Activated CD4-positive, CD25-positive, alpha-beta regulatory T cell treated with anti-CD3 and anti-CD28 coated beads, Interleukin-2, amount 50 U/mL, for 72 hours (primary cell): ENCODE results near the gene VPS26B.
"Not testable (repeated sequence)": the region's sequence is repeated elsewhere in the genome, so short reads cannot be mapped to it uniquely, and the experiment has no call there.

Experiments used
- DNase-seq: peaks from one replicate; pipeline ENCODE4 v3.0.0; 2021

Gene VPS26B

GRCh38 chr11:134233729-134234179, 9.3 kb downstream of the VPS26B start:
- no peak for DNase-seq

GRCh38 chr11:134235399-134235798, 10.9 kb downstream of the VPS26B start:
- no peak for DNase-seq

- no peak for DNase-seq
Measured at GRCh38 chr11:134236834-134237556, 12.5 kb downstream of the VPS26B start.

- no peak for DNase-seq
Measured at GRCh38 chr11:134237557-134237922, 13.1 kb downstream of the VPS26B start.

GRCh38 chr11:134238956-134239355, 14.5 kb downstream of the VPS26B start:
- no peak for DNase-seq

- DNase-seq: no peak
Measured at GRCh38 chr11:134240592-134240991, 16.1 kb downstream of the VPS26B start.

- no peak for DNase-seq
Measured at GRCh38 chr11:134242376-134242775, 17.9 kb downstream of the VPS26B start.

GRCh38 chr11:134243913-134244312, 19.4 kb downstream of the VPS26B start:
- DNase-seq: no peak

- DNase-seq: no peak
Measured at GRCh38 chr11:134244593-134244992, 20.1 kb downstream of the VPS26B start.

GRCh38 chr11:134245434-134245833, 21.0 kb downstream of the VPS26B start:
- no peak for DNase-seq

- DNase-seq: no peak
Measured at GRCh38 chr11:134246100-134246499, 21.6 kb downstream of the VPS26B start.

GRCh38 chr11:134246678-134247077, 22.2 kb downstream of the VPS26B start:
- DNase-seq: no peak

GRCh38 chr11:134248910-134249480, 24.5 kb downstream of the VPS26B start:
- DNase-seq: no peak

- DNase-seq: no peak
Measured at GRCh38 chr11:134250246-134250645, 25.8 kb downstream of the VPS26B start.

- DNase-seq: no peak
Measured at GRCh38 chr11:134250675-134251074, 26.2 kb downstream of the VPS26B start.

- DNase-seq: peak; percentile 37
Measured at GRCh38 chr11:134252346-134253187, 28.1 kb downstream of the VPS26B start.

- DNase-seq: peak; percentile 89
Measured at GRCh38 chr11:134253188-134253993, 28.9 kb downstream of the VPS26B start, which contains the start of the genes ACAD8 and THYN1. Gene ACAD8, plus strand, starts transcription at chr11:134253568. Its CDS starts 33 bp downstream, at chr11:134253601. Gene THYN1, minus strand, starts transcription at chr11:134253352. Its CDS starts 470 bp downstream, at chr11:134252882.

GRCh38 chr11:134254433-134255183, 30.1 kb downstream of the VPS26B start:
- DNase-seq: no peak

GRCh38 chr11:134255184-134255561, 30.7 kb downstream of the VPS26B start:
- DNase-seq: not testable (repeated sequence)

- DNase-seq: no peak
Measured at GRCh38 chr11:134257101-134257500, 32.6 kb downstream of the VPS26B start.

- DNase-seq: no peak
Measured at GRCh38 chr11:134258577-134258976, 34.1 kb downstream of the VPS26B start.

GRCh38 chr11:134260503-134260902, 36.0 kb downstream of the VPS26B start:
- DNase-seq: no peak
